HCT116 (cell line): ENCODE data around the gene CPNE4. TPM values are rescaled to one million over a fixed set of nuclear protein-coding genes. Genes with fewer than 3 reads are reported as not detected.

Experiments
- ATAC-seq: fragments of 200-7000 bp; cut with Tn5 transposase; 2 replicates; pipeline ENCODE4 v1.9.1; 2020; ENCODE audit warnings: mild to moderate bottlenecking, moderate library complexity
- BruUV-seq: library from RNA; stranded (reverse); fragments of 400-500 nt; replicated peaks from 2 replicates; lab custom pipeline; 2021; lab: Mats Ljungman, UMichigan
- CTCF ChIA-PET: fragments of 300-600 bp; sonication (Branson Sonifier 250); formaldehyde crosslinking; loops from one replicate; lab custom pipeline; 2021; ENCODE audit warnings: antibody characterized with exemption; lab: Charles Lee
- POLR2A ChIA-PET: fragments of 300-600, 350-600 bp; sonication (Branson Sonifier 250); formaldehyde crosslinking; loops from one replicate; lab custom pipeline; 2021; ENCODE audit warnings: antibody characterized with exemption; lab: Charles Lee
- RAD21 ChIA-PET, 2 experiments: fragments of 300-600 bp; sonication (Branson Sonifier 250); formaldehyde crosslinking; loops; one replicate each; lab custom pipeline; 2023; ENCODE audit warnings: low total read pairs in 2 of 2; ENCODE audit not compliant: uncharacterized antibody in 2 of 2, unreplicated experiment in 2 of 2, low non-redundant PET in 1 of 2; lab: Charles Lee
- DNase-seq: peaks from one replicate; pipeline ENCODE4 v3.0.0-alpha.2; 2010; ENCODE audit warnings: low read depth, low spot score
- H2AFZ ChIP-seq: fragments of 200-600 bp; shearing (Covaris generic), sonication (generic); 2 replicates; pipeline ENCODE4 v1.6.1; 2017; ENCODE audit warnings: low read depth, mixed run types, mixed read lengths, antibody characterized with exemption, low read length; ENCODE audit not compliant: poor library complexity, severe bottlenecking
- H3K27ac ChIP-seq: 2 replicates; pipeline ENCODE4 v1.5.1; 2012; ENCODE audit warnings: low read depth, low read length
- H3K27me3 ChIP-seq: fragments of 200-600 bp; sonication (generic); 2 replicates; pipeline ENCODE4 v1.6.1; 2016; ENCODE audit warnings: mixed run types, low read length, mixed read lengths; ENCODE audit not compliant: insufficient read depth
- H3K36me3 ChIP-seq, 2 experiments: fragments of 200-500 bp in 1 of 2; fragments of 200-600 bp in 1 of 2; sonication (Bioruptor generic) in 1 of 2; sonication (generic) in 1 of 2; 2 replicates each; pipeline versions ENCODE4 v1.5.1 to v1.6.1; 2014 to 2016; ENCODE audit warnings: low read length in 2 of 2, inconsistent platforms in 1 of 2, mixed read lengths in 1 of 2, mixed run types in 1 of 2; ENCODE audit not compliant: insufficient read depth in 2 of 2, control insufficient read depth in 1 of 2
- H3K4me1 ChIP-seq, 2 experiments: fragments of 200-600 bp in 1 of 2; sonication (generic) in 1 of 2; 2 replicates each; pipeline versions ENCODE4 v1.5.1 to v1.6.1; 2012 to 2017; ENCODE audit warnings: low read length in 2 of 2, inconsistent platforms in 1 of 2, mild to moderate bottlenecking in 1 of 2, mixed read lengths in 1 of 2, mixed run types in 1 of 2, moderate library complexity in 1 of 2; ENCODE audit not compliant: insufficient read depth in 2 of 2, control insufficient read depth in 1 of 2
- H3K4me2 ChIP-seq: fragments of 200-600 bp; sonication (generic); 2 replicates; pipeline ENCODE4 v1.6.1; 2017; ENCODE audit warnings: mixed run types, low read length, mixed read lengths
- H3K4me3 ChIP-seq, 2 experiments: fragments of 200-600 bp in 1 of 2; sonication (generic) in 1 of 2; replicated peaks in 1 of 2; 2 replicates each; pipeline ENCODE4 v1.5.1; 2011 to 2016; ENCODE audit warnings: low read length in 2 of 2, control low read depth in 1 of 2, low read depth in 1 of 2, mild to moderate bottlenecking in 1 of 2, mixed read lengths in 1 of 2, mixed run types in 1 of 2
- H3K79me2 ChIP-seq: fragments of 200-600 bp; sonication (generic); 2 replicates; pipeline ENCODE4 v1.6.1; 2017; ENCODE audit warnings: mild to moderate bottlenecking, mixed run types, low read length, moderate library complexity, mixed read lengths; ENCODE audit not compliant: insufficient read depth
- H3K9ac ChIP-seq: fragments of 200-600 bp; sonication (generic); 2 replicates; pipeline ENCODE4 v1.6.1; 2016; ENCODE audit warnings: low read length, mixed read lengths
- H3K9me2 ChIP-seq: fragments of 200-600 bp; sonication (generic), shearing (Covaris generic); 2 replicates; pipeline ENCODE4 v1.6.1; 2017; ENCODE audit warnings: mixed run types, mild to moderate bottlenecking, moderate library complexity; ENCODE audit not compliant: insufficient read depth
- H3K9me3 ChIP-seq, 2 experiments: fragments of 200-500 bp in 1 of 2; fragments of 200-600 bp in 1 of 2; sonication (Bioruptor generic) in 1 of 2; sonication (generic) in 1 of 2; 2 replicates each; pipeline ENCODE4 v1.6.1; 2014 to 2017; ENCODE audit warnings: low read length in 2 of 2, mixed read lengths in 2 of 2, inconsistent platforms in 1 of 2, low read depth in 1 of 2, mild to moderate bottlenecking in 1 of 2, mixed run types in 1 of 2, moderate library complexity in 1 of 2; ENCODE audit not compliant: control insufficient read depth in 1 of 2, insufficient read depth in 1 of 2
- H4K20me1 ChIP-seq: fragments of 200-600 bp; sonication (generic), shearing (Covaris generic); 2 replicates; pipeline ENCODE4 v1.6.1; 2017; ENCODE audit warnings: mixed run types, mild to moderate bottlenecking, moderate library complexity; ENCODE audit not compliant: insufficient read depth
- ATF3 ChIP-seq: IDR thresholded peaks from 2 replicates; pipeline ENCODE4 v1.6.1; 2012
- CEBPB ChIP-seq: IDR thresholded peaks from 2 replicates; pipeline ENCODE4 v1.6.1; 2012; ENCODE audit warnings: low read depth
- ELF1 ChIP-seq: IDR thresholded peaks from 2 replicates; pipeline ENCODE4 v1.6.1; 2012; ENCODE audit warnings: low read depth, borderline replicate concordance
- EZH2 ChIP-seq: fragments of 200-600 bp; sonication (generic); IDR thresholded peaks from 2 replicates; pipeline ENCODE4 v1.6.1; 2017; ENCODE audit warnings: antibody characterized with exemption, mixed run types
- EZH2phosphoT487 ChIP-seq: fragments of 200-600 bp; IDR thresholded peaks from 2 replicates; pipeline ENCODE4 v1.6.1; 2018; ENCODE audit warnings: antibody characterized with exemption, borderline replicate concordance
- FOSL1 ChIP-seq: IDR thresholded peaks from 2 replicates; pipeline ENCODE4 v1.6.1; 2012; ENCODE audit warnings: low read depth
- POLR2A ChIP-seq: IDR thresholded peaks from 2 replicates; pipeline ENCODE4 v1.7.0; 2011; ENCODE audit warnings: borderline replicate concordance; ENCODE audit not compliant: insufficient read depth, insufficient read length; ENCODE audit errors: extremely low read depth
- POLR2AphosphoS5 ChIP-seq: IDR thresholded peaks from 2 replicates; pipeline ENCODE4 v1.6.1; 2011; ENCODE audit warnings: mild to moderate bottlenecking, low read depth, low read length, moderate library complexity
- RAD21 ChIP-seq: IDR thresholded peaks from 2 replicates; pipeline ENCODE4 v1.6.1; 2012; ENCODE audit warnings: low read depth, mild to moderate bottlenecking
- REST ChIP-seq: IDR thresholded peaks from 2 replicates; pipeline ENCODE4 v1.6.1; 2012; ENCODE audit warnings: low read depth
- SIN3A ChIP-seq: IDR thresholded peaks from 2 replicates; pipeline ENCODE4 v1.6.1; 2012; ENCODE audit warnings: low read depth
- SP1 ChIP-seq: IDR thresholded peaks from 2 replicates; pipeline ENCODE4 v1.6.1; 2012; ENCODE audit warnings: low read depth
- SRF ChIP-seq: IDR thresholded peaks from 2 replicates; pipeline ENCODE4 v1.6.1; 2012; ENCODE audit warnings: low read depth
- TCF7L2 ChIP-seq: IDR thresholded peaks from 2 replicates; pipeline ENCODE4 v1.7.0; 2011; ENCODE audit warnings: borderline replicate concordance, inconsistent platforms; ENCODE audit not compliant: insufficient read depth, insufficient read length; ENCODE audit errors: extremely low read depth
- intact Hi-C: fragments of 100-400 bp; cut with micrococcal nuclease; formaldehyde crosslinking; loops from 2 replicates; pipeline ENCODE4 v1.10.0; 2022
- total RNA-seq: library from RNA; stranded (reverse); gene quantifications from one replicate; pipeline ENCODE4 v1.2.1, GENCODE V29; 2021; ENCODE audit not compliant: unreplicated experiment

The CPNE4 gene
- total RNA-seq, 1 experiment from 2014 or later: not detected

GRCh38 chr3:131895766-131896165 is 139.0 kb downstream of the CPNE4 start:
- Histone ChIP-seq H3K27ac (no peak overlapping the region), H3K79me2 (no peaks in the 10 kb centered on the region), H3K4me1 (no peaks in the 10 kb centered on the region), H3K36me3 (no peaks in the 10 kb centered on the region), H3K9me3 (no peaks in the 10 kb centered on the region), H2AFZ (no peak overlapping the region), H3K27me3 (no peaks in the 10 kb centered on the region), H3K4me3 (no peak overlapping the region), H3K9ac (no peak overlapping the region), H3K4me2 (no peak overlapping the region), H3K9me2 (no peaks in the 10 kb centered on the region), H4K20me1 (no peaks in the 10 kb centered on the region)
- DNase-seq (no peak), ATAC-seq (no peak)
- BruUV-seq: no TSS peak
- intact Hi-C loops: no loop called here
- ChIA-PET CTCF (no interaction called here), RAD21 (no interaction called here), POLR2A (no interaction called here)
- TF ChIP-seq EZH2phosphoT487 (no peak), FOSL1 (no peak), SIN3A (no peak), REST (no peak), SP1 (no peak), TCF7L2 (no peak), POLR2A (no peak), POLR2AphosphoS5 (no peak), ELF1 (no peak), SRF (no peak), CEBPB (no peak), RAD21 (no peak), ATF3 (no peak), EZH2 (no peak)
